Activated CD4-positive, alpha-beta T cell treated with anti-CD3 and anti-CD28 coated beads, Interleukin-2, Interleukin-6, amounts not matched to agents 100 ng/mL and 50 ng/mL, durations not matched to agents 16 hours and 8 hours (primary cell): Measurements from ENCODE around the gene USB1.

Source experiments
- DNase-seq: peaks from one replicate; pipeline ENCODE4 v3.0.0-alpha.2; 2020

The USB1 gene

GRCh38 chr16:58051821-58052603, 50.8 kb downstream of the USB1 start:
- no peak for DNase-seq

DNA sequence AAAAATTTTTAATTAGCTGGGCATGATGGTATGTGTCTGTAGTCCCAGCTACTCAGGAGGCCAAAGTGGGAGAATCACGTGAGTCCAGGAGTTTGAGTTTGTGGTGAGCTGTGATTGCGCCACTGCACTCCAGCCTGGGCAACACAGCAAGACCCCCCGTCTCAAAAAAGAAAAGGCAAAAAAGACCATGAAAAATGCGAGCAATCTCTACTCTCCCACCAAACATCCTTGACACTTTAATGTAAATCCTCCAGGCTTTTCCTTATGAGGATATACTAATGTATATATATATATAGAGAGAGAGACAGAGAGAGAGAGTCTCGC, 52.4 kb downstream of the USB1 start:
- DNase-seq, result no peak

DNA sequence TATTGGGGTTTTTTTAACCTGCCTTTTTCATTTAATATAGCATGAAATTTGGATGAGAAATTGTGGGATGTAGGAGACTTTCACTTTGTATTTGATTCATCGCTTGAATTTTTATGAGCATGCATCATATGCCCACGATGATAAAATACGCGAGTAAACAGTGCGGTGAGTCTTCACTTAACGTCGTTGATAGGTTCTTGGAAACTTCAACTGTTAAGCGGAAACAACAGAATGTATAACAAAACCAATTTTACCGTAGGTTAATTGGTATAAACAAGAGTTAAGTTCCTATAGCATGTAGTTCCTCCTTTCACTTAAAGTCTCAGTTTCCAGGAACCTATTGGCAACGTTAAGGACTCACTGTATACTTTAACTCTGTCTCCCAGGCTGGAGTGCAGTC, 53.1 kb downstream of the USB1 start:
- DNase-seq, result peak; percentile 50

- no peak for DNase-seq
Observed at GRCh38 chr16:58056580-58056979, 55.4 kb downstream of the USB1 start.

- no peak for DNase-seq
Observed at GRCh38 chr16:58057121-58057520, 55.9 kb downstream of the USB1 start.

- DNase-seq, result no peak
Observed at GRCh38 chr16:58057784-58058183, 56.6 kb downstream of the USB1 start.

- DNase-seq, result no peak
Observed at GRCh38 chr16:58062821-58063220, 61.6 kb downstream of the USB1 start.

GRCh38 chr16:58063377-58064076, 62.3 kb downstream of the USB1 start:
- DNase-seq, result no peak

DNA sequence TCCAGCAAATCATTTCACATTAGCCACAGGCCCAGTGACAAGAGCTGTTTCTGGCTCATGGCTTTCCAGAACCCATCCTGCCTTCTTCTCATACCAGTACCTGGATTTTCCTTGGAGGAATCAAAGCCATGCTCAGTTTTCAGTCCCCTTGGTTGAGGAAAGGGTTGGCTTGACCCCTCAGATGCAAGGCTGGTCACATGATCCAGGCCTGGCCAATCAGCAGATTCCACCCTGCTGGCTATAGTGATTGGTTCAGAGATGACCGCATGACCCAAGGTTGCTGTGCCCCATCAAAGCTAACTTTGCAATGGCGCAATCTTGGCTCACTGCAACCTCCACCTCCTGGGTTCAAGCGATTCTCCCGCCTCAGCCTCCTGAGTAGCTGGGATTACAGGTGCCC, 69.4 kb downstream of the USB1 start:
- DNase-seq, result no peak
